Inflammatory macrophage treated with lipopolysaccharide for 4 hours (primary cell): ENCODE measurements around the gene NUDCD2.
A peak's percentile ranks its signal among the peaks of the same experiment; 100 is the strongest.
"Not testable (repeated sequence)": the region's sequence is repeated elsewhere in the genome, so short reads cannot be mapped to it uniquely, and the experiment has no call there.

ENCODE experiments used
- DNase-seq: peaks from one replicate; pipeline ENCODE4 v3.0.0-alpha.2; 2020

Gene NUDCD2

DNA sequence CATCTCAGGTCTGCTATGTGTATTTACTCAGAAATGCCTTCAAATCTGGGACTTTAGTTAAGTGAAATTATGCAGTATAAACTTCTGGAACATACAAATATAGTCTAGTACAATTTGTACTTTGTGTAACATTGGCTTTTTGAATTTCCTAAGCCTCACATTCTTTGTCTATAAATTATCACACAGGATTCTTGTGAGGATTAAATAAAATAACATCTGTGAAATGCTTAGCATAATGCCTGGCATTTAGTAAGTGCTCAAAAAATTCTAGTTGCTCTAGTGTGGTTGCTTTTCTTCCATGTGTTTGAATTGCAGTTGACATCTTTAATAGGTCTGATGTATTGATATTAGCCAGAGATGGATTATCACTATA is 3.1 kb upstream of the NUDCD2 start:
- DNase-seq, result no peak

- no peak for DNase-seq
Observed at GRCh38 chr5:163460562-163461171, 765 bp upstream of the NUDCD2 start, which contains the start of gene HMMR. TSS of gene HMMR (plus strand) at chr5:163460632. CDS start at chr5:163460693, 61 bp downstream.

DNA sequence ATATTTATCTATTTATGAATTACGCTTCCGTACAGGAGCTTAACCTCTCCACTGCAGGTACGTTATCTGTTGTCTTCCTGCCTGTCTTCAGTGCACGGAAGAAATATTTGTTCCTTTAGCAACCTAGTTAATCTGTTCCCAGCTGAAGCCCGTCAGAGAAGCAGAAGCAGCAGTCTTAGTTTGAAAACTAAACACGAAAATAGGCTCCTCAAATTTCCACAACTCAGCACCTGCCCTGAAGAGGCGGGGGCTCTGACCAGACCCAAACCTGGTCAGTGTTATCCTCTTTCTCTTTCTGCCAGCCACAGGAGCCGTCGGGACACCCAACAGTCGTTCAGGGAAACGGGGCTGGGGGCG is 462 bp downstream of the NUDCD2 start:
- no peak for DNase-seq

DNA sequence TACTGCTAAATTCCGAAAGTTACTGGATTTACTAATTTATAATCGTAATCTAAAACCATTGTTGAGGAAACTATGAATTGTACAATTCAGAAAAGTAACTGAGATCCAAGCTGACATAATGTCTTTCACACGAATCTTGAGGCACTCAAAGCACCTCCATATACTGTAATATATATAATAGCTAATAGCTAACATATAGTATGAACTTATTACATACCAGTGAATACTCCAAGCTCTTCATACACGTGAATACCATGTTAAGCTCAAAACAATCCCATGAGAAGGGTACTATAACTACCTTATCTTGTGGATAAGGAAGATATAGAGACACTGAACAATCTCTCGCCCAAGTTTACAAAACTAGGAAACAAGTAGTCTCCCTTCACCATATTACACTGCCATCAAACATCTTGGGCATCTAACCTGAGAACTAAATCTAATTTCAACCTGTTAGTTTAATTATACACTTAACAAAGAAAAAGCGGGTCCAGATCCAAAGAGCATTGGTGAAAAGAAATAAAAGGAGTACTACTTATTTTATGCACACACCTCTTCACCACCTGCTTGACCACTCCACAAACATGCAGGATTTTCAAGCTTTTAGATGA is 1.0 kb downstream of the NUDCD2 start:
- DNase-seq, result no peak

DNA sequence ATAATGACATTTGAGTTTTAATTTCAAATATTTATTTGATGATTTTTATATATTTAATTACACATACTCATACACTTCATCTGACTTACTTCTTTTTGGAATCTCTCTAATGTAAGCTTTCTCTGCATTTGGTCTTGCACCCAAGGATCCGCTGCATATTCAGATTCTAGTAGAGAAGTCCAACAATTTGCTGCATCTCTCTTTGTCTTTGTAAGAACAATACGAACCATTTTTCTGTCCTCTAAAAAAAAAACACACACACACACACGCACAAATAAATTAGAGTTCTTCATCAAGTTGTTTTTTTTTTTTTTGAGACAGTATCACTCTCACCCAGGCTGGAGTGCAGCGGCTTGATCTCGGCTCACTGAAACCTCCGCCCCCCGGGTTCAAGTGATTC is 3.1 kb downstream of the NUDCD2 start:
- DNase-seq, result no peak

DNA sequence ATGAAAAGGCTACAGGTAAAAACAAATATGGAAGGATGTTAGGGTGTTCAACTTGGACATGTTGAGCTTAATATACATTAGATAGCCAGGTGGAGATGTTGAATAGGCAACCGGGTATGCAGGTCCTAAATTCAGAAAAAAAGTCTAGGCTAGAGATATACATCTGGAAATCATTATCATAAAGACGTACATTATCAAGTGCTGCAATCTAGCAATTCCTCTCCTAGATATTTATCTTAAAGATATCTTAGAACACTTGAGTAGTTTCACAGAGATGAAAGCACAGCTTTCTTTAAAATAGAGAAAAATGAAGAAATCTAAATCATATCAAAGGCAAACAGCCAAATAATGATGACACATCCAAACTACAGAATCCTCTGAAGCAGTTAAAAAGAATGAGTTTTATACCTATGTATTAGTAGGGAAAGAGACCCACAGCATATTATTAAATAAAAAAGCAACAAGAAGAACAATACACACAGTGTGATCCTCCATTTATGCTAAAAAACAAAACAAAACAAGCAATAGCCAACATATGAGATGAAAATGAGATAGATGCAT is 3.8 kb downstream of the NUDCD2 start:
- DNase-seq, result no peak

DNA sequence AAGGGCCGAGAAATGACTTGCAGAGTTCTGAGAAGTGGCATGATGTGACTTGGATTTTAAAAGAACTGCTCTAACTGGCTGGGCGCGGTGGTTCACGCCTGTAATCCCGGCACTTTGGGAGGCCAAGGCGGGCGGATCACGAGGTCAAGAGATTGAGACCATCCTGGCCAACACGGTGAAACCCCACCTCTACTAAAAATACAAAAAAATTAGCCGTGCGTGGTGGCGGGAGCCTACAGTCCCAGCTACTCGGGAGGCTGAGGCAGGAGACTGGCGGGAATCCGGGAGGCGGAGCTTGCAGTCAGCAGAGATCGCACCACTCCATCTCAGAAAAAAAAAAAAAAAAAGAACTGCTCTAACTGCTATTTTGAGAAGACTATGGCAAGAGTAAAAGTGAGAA is 4.5 kb downstream of the NUDCD2 start:
- not testable (repeated sequence) for DNase-seq

DNA sequence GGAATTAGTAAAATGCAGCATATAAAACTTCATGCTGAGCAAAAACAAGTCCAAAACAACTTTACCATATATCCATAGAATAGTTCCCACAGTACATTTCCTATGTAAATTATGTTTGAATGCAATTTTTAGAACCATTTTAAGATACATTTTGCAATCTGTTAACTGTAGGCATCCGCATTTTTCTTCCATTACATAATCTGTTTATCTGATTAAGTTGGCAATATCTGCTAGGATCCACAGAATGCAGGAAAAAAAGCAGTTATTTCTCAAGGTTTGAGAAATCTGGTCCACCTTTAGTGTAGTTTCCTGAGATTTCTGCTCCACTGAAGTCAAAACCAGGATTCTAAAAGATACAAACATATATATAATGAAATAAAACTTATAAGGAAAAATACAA is 6.2 kb downstream of the NUDCD2 start:
- no peak for DNase-seq

DNA sequence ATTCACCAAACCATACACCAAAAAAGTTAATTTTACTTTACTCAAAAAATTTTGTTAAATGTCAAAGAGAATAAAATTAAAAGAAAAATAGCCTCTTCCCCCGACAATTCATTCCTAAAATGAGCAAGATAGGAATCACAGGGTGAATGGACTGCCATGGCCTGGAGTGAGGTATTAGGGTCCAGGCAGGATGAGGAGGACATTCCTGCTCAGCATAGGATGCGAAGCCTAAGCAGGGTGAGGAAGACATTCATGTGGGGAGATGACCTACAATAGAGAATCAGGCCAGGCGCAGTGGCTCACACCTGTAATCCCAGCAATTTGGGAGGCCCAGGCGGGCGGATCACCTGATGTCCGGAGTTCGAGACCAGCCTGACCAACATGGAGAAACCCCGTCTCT is 8.4 kb downstream of the NUDCD2 start:
- DNase-seq, result no peak

- no peak for DNase-seq
Observed at GRCh38 chr5:163448491-163448890, 11.4 kb downstream of the NUDCD2 start.

DNA sequence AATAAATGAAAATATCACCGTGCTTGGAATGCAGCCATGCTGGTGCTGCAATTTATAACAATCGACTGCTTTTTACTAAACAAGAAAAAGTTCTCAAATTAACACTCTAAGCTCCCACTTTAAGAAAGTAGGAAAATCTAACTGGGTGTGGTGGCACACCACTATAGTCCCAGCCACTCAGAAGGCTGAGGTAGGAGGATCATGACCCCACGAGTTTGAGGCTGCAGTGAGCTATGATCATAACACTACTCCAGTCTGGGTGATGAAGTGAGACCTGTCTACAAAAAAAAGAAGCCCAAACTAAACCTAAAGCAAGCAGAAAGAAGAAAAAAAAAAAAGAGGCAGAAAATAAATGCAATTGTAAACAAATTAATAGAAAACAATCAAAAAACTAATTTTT is 12.0 kb downstream of the NUDCD2 start:
- no peak for DNase-seq

- no peak for DNase-seq
Observed at GRCh38 chr5:163447191-163447590, 12.7 kb downstream of the NUDCD2 start.

DNA sequence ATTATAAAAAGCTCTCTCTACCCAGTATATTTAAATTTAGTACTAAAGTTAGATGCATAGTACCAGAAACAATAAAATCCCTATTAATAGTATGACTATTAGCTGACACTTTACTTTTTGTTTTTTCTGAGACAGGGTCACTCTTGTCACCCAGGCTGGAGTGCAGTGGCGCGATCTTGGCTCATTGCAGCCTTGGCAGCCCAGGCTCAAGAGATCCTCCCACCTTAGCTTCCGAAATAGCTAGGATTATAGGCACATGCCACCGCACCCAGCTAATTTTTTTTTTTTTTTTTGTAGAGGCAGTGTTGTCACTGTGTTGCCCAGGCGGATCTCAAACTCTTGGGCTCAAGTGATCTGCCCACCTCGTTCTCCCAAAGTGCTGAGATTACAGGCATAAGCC is 14.6 kb downstream of the NUDCD2 start:
- DNase-seq, result no peak

GRCh38 chr5:163444526-163444925 is 15.4 kb downstream of the NUDCD2 start:
- no peak for DNase-seq

GRCh38 chr5:163440954-163441353 is 18.9 kb downstream of the NUDCD2 start:
- DNase-seq, result no peak

DNA sequence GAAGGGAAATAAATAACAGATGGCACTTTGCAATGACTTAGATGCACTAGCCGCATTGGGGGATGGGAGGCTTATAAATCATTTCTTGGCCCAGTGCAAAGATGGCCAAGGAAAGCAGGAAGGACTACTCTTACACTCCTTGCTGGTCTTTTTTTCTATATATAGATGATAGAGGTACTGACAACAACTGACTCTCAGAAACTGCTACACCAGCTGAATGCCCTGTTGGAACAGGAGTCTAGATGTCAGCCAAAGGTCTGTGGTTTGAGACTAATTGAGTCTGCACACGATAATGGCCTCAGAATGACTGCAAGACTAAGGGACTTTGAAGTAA is 20.8 kb downstream of the NUDCD2 start:
- DNase-seq, result no peak

DNA sequence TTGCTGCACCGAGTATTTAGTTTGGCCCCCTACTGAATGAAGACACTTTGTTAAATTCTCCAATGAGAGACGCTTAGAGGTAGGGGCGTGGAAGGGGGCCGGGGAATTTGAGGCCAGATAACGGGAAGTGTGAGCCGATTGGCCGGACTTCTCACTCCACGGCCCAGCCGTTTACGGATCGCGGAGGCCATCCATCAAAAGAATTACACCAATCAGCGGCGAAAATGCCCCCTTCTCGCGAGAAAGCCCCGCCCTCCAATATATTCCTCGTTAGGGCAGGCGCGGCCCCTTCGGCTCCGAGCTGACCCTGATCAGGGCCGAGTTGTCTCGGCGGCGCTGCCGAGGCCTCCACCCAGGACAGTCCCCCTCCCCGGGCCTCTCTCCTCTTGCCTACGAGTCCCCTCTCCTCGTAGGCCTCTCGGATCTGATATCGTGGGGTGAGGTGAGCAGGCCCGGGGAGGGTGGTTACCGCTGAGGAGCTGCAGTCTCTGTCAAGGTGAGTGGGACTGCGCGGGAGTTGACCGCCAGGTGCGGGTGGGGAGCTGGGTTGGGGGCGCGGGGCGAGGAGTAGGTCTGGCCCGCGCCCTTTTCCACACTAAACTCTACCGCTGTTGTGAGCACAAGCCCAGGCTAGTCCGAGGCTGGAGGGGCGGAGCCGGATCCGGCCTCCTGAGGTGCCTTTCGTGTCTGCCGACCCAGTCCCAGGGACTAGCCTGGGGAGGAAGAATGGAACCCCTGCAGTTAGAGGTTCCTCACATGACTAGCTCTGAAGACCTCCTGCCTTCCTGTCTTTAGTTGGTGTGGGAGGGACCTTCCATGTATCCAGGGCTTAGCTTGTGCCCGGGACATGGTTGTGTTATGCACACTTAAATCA is 22.4 kb downstream of the NUDCD2 start, which contains the start of gene CCNG1:
TSS of gene CCNG1 (plus strand) at position 287 of the 874 bp plus-strand sequence. CDS start 1,662 bp downstream, outside the sequence.
- DNase-seq, result peak; percentile 97

DNA sequence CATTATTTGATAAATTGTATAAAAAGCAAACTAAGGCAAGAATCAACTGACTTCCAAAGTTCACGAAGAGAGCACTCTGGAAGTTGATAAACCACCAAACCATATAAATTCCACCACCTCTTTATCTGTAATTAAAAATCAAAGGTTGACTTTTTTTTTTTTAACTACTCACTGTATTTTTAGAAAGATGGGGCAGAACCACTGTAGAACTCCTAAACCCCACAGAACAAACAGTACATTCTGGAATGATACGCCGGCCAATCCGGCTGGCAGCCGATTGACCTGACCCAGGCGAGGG is 22.9 kb downstream of the NUDCD2 start:
- DNase-seq, result no peak

DNA sequence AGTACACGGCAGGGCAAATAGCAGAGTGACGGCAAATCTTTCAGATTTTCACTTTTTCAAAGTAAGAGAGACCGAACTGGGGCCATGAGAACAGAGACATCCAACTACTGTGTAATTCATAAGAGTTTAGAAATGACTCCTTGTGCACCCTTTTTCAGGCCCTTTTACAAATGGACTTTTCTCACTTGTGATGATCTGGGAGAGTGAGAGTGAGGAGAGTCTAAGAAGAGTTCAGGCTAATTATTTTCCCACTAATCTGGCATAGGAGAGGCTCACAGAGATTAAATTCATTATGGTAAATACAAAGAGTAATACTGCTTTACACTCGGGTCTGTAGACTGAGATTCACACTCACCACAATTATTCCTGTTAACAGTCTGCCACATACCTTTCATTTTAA is 23.4 kb downstream of the NUDCD2 start:
- no peak for DNase-seq

GRCh38 chr5:163434401-163434866 is 25.5 kb downstream of the NUDCD2 start:
- DNase-seq, result peak; percentile 18

DNA sequence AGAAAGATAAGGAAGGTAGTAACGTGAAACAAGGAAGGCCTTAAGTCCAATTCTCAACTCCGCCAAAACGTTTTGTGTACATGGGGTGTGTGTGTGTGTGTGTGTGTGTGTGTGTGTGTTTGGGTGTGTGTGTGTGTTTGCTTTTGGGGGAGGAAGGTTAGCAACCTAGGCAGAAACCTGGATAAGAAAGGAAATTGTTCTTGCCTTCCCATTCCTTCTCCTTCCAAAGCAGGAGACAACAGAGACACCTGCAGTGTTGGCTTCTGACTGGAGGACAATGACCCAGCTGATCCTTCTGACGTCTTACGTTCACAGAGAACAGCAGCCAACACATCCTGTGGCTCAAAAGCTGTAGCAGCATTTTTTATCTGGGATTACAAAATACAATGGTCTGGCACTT is 26.6 kb downstream of the NUDCD2 start:
- DNase-seq, result no peak

DNA sequence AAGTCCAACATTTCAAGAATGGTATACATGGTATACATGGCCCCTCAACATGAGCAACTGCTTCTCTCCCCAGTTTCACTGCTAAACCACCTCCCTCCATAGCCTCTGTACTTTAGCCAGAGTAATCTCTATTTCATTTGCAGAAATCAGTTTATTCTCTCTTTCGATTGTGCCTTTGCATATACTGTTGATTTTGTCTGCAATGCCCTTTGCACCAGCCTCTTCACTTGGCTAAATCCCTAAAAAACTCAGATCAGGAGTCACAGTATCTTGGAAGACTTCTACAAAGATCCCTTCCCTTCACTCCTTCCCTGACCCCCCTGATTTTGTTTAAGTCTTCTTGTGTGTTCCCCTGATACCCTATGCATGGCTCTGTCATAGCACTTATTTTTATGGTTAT is 27.4 kb downstream of the NUDCD2 start:
- no peak for DNase-seq

- DNase-seq, result peak; percentile 23
Observed at GRCh38 chr5:163426128-163426527, 33.8 kb downstream of the NUDCD2 start.

GRCh38 chr5:163424836-163425235 is 35.1 kb downstream of the NUDCD2 start:
- no peak for DNase-seq
